Naive thymus-derived CD4-positive, alpha-beta T cell (primary cell): ENCODE measurements around the gene IGSF9B. TPM values are rescaled to one million over a fixed set of nuclear protein-coding genes. Genes with fewer than 3 reads are reported as not detected.

Experiments used
- ATAC-seq: fragments of 150-1000 bp; cut with Tn5 transposase; 2 replicates; pipeline ENCODE4 v1.10.0; 2021; ENCODE audit warnings: mild to moderate bottlenecking, moderate library complexity
- CTCF ChIA-PET: fragments of 350-600 bp; sonication (Branson Sonifier 250); formaldehyde crosslinking; loops from one replicate; lab custom pipeline; 2021; ENCODE audit warnings: antibody characterized with exemption; lab: Charles Lee
- POLR2A ChIA-PET: fragments of 350-600 bp; sonication (Branson Sonifier 250); formaldehyde crosslinking; loops from one replicate; lab custom pipeline; 2021; ENCODE audit warnings: antibody characterized with exemption, inconsistent platforms; lab: Charles Lee
- DNase-seq, 9 donors: peaks; one replicate each; pipeline versions ENCODE4 v3.0.0 to v3.0.0-alpha.2; 2020 to 2022; ENCODE audit warnings: mixed read lengths in 1 of 9
- H3K27ac ChIP-seq: one replicate; pipeline ENCODE4 v1.7.0; 2013; ENCODE audit warnings: mild to moderate bottlenecking, low read depth, low read length, moderate library complexity
- H3K27me3 ChIP-seq, 2 donors: one replicate each; pipeline ENCODE4 v1.7.0; 2013; ENCODE audit warnings: low read length in 2 of 2, mild to moderate bottlenecking in 2 of 2, moderate library complexity in 2 of 2; ENCODE audit not compliant: control insufficient read depth in 2 of 2, insufficient read depth in 2 of 2
- H3K36me3 ChIP-seq, 3 experiments: 1 replicate in 2 of 3; 2 replicates in 1 of 3; pipeline ENCODE4 v1.7.0; 2013; ENCODE audit warnings: low read length in 3 of 3, mild to moderate bottlenecking in 3 of 3, moderate library complexity in 1 of 3; ENCODE audit not compliant: insufficient read depth in 3 of 3, control insufficient read depth in 2 of 3
- H3K4me1 ChIP-seq, 2 donors: one replicate each; pipeline ENCODE4 v1.7.0; 2013; ENCODE audit warnings: low read length in 2 of 2, mild to moderate bottlenecking in 2 of 2, moderate library complexity in 1 of 2; ENCODE audit not compliant: control insufficient read depth in 2 of 2, insufficient read depth in 2 of 2
- H3K4me3 ChIP-seq: 2 replicates; pipeline ENCODE4 v1.7.0; 2013; ENCODE audit warnings: mild to moderate bottlenecking, low read length
- H3K9me3 ChIP-seq, 3 experiments: 1 replicate in 2 of 3; 2 replicates in 1 of 3; pipeline ENCODE4 v1.7.0; 2013; ENCODE audit warnings: low read length in 3 of 3; ENCODE audit not compliant: control insufficient read depth in 2 of 3
- H3K27ac Mint-ChIP-seq, 9 donors: one replicate each; pipeline ENCODE4 v1.8.0; 2020 to 2022; ENCODE audit warnings: mixed read lengths in 9 of 9, mild to moderate bottlenecking in 8 of 9, moderate library complexity in 5 of 9, inconsistent platforms in 2 of 9
- H3K27me3 Mint-ChIP-seq, 5 donors: one replicate each; pipeline ENCODE4 v1.8.0; 2021 to 2022; ENCODE audit warnings: mixed read lengths in 5 of 5, mild to moderate bottlenecking in 1 of 5
- H3K36me3 Mint-ChIP-seq, 5 donors: one replicate each; pipeline ENCODE4 v1.8.0; 2020 to 2022; ENCODE audit warnings: mixed read lengths in 5 of 5, mild to moderate bottlenecking in 3 of 5, inconsistent platforms in 1 of 5
- H3K4me1 Mint-ChIP-seq, 7 donors: one replicate each; pipeline ENCODE4 v1.8.0; 2020 to 2022; ENCODE audit warnings: mixed read lengths in 7 of 7, mild to moderate bottlenecking in 3 of 7, inconsistent platforms in 1 of 7
- H3K4me3 Mint-ChIP-seq, 10 donors: one replicate each; pipeline ENCODE4 v1.8.0; 2020 to 2022; ENCODE audit warnings: mild to moderate bottlenecking in 10 of 10, mixed read lengths in 10 of 10, moderate library complexity in 6 of 10, inconsistent platforms in 2 of 10
- H3K9me3 Mint-ChIP-seq, 11 donors: one replicate each; pipeline ENCODE4 v1.8.0; 2020 to 2022; ENCODE audit warnings: mixed read lengths in 11 of 11, mild to moderate bottlenecking in 4 of 11, inconsistent platforms in 1 of 11, moderate library complexity in 1 of 11
- intact Hi-C, 2 donors: fragments of 100-400 bp; cut with micrococcal nuclease; formaldehyde crosslinking; loops; one replicate each; pipeline ENCODE4 v1.15.1; 2023
- polyA plus RNA-seq, 2 donors: library from polyadenylated mRNA; unstranded; fragments of 300-500 nt; fragmentation: Illumina TruSeq; gene quantifications; one replicate each; pipeline ENCODE4 v1.2.3, GENCODE V29; 2021
- total RNA-seq, 6 experiments: library from RNA in 5 of 6; stranded (reverse) in 5 of 6; gene quantifications; 1 replicate in 5 of 6; 2 replicates in 1 of 6; pipeline ENCODE4 v1.2.3 and lab custom pipeline; 2021 to 2026

The IGSF9B gene
- total and polyA plus RNA-seq, 7 experiments from 2014 or later = 1.2 to 155 (median 19.3) TPM

- no peaks in the 10 kb centered on the region for H3K4me1 ChIP-seq
- H3K27ac ChIP-seq = peak overlapping the region; percentile 36
- Mint-ChIP-seq H3K27ac (peak overlapping the region in 8 of 9 donors; percentile 20 to 93 (median 78)), H3K4me3 (peak overlapping the region; percentile 81 to 93 (median 88)), H3K27me3 (peaks cover 0 to 47% (median 5%) of the 10 kb centered on the region in 5 donors), H3K4me1 (peaks cover 5 to 18% (median 13%) of the 10 kb centered on the region in 7 donors), H3K9me3 (peaks cover 0 to 4% (median 0%) of the 10 kb centered on the region in 11 donors), H3K36me3 (peaks cover 0 to 1% (median 0%) of the 10 kb centered on the region in 5 donors)
- DNase-seq (no peak), ATAC-seq (peak; percentile 7)
- H3K27me3 ChIP-seq = no peaks in the 10 kb centered on the region
- no peaks in the 10 kb centered on the region for H3K9me3 ChIP-seq
- H3K36me3 ChIP-seq = no peaks in the 10 kb centered on the region
- intact Hi-C loops = loop anchor here (1.0 to 5.0 kb wide), 10 partner anchors 10 to 172 kb away; no protein-coding TSS in a partner anchor
- H3K4me3 ChIP-seq = peak overlapping the region; percentile 59
- ChIA-PET CTCF (interaction anchor here (1.0 to 1.4 kb wide), 3 partner anchors 19 to 69 kb away, joined by 4 read pairs; no protein-coding TSS in a partner anchor), POLR2A (interaction anchor here (1.0 kb wide), 1 partner anchor 70 kb away, joined by 3 read pairs; no protein-coding TSS in a partner anchor)
Measured at GRCh38 chr11:133967599-133968238, 11.0 kb upstream of the IGSF9B start.

- no peaks in the 10 kb centered on the region for H3K27me3 ChIP-seq
- Mint-ChIP-seq H3K9me3 (peaks cover 0 to 4% (median 0%) of the 10 kb centered on the region in 11 donors), H3K4me1 (peaks cover 5 to 18% (median 13%) of the 10 kb centered on the region in 7 donors), H3K27ac (peak overlapping the region in 8 of 9 donors; percentile 20 to 93 (median 78)), H3K27me3 (peaks cover 0 to 51% (median 5%) of the 10 kb centered on the region in 5 donors), H3K4me3 (peak overlapping the region; percentile 81 to 93 (median 88)), H3K36me3 (peaks cover 0 to 1% (median 0%) of the 10 kb centered on the region in 5 donors)
- peak overlapping the region; percentile 36 for H3K27ac ChIP-seq
- no peaks in the 10 kb centered on the region for H3K36me3 ChIP-seq
- ATAC-seq = peak; percentile 77
- intact Hi-C loops = loop anchor here (1.0 to 5.0 kb wide), 10 partner anchors 10 to 172 kb away; no protein-coding TSS in a partner anchor
- peak overlapping the region; percentile 59 for H3K4me3 ChIP-seq
- H3K9me3 ChIP-seq = no peaks in the 10 kb centered on the region
- no peaks in the 10 kb centered on the region for H3K4me1 ChIP-seq
- POLR2A ChIA-PET = interaction anchor here (1.0 kb wide), 1 partner anchor 71 kb away, joined by 3 read pairs; no protein-coding TSS in a partner anchor
- peak; percentile 49 to 71 (median 61) for DNase-seq
- CTCF ChIA-PET = interaction anchor here (0.9 to 1.1 kb wide), 3 partner anchors 18 to 39 kb away, joined by 3 to 4 read pairs (median 4); no protein-coding TSS in a partner anchor
Measured at GRCh38 chr11:133966921-133967598, 10.3 kb upstream of the IGSF9B start.

DNA sequence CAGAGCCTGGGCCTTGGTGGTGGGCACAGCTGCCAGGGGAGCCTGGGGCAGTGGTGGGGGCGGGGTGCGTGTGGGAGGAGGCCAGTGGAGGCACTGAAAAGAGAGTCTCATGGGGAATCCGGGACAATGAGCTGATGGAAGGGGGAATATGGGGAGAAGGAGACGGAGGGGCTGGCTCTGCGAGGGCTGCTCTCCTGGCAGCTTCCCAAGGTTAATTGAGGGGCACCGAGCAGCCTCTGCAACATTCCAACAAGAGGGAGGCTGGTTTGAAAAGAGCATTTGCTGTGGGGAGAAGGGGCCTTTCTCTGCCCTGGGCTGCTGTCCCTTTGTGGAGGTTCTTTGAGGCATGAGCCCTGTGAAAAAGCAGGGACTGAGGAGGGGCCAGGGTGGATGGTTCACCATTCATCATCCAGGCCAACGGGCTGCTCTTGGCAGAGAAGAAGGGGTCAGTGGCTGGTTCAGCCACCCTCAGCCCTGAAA is 9.4 kb upstream of the IGSF9B start:
- Mint-ChIP-seq H3K36me3 (peaks cover 0 to 1% (median 0%) of the 10 kb centered on the region in 5 donors), H3K27ac (no peak overlapping the region), H3K9me3 (peaks cover 0 to 4% (median 0%) of the 10 kb centered on the region in 11 donors), H3K4me3 (peak overlapping the region in 3 of 10 donors; percentile 12 to 86 (median 83)), H3K4me1 (peaks cover 5 to 18% (median 13%) of the 10 kb centered on the region in 7 donors), H3K27me3 (peaks cover 0 to 54% (median 5%) of the 10 kb centered on the region in 5 donors)
- Histone ChIP-seq H3K36me3 (no peaks in the 10 kb centered on the region), H3K4me1 (no peaks in the 10 kb centered on the region), H3K4me3 (no peak overlapping the region), H3K27ac (no peak overlapping the region), H3K27me3 (no peaks in the 10 kb centered on the region), H3K9me3 (no peaks in the 10 kb centered on the region)
- CTCF ChIA-PET = interaction anchor here (0.6 to 1.0 kb wide), 3 partner anchors 17 to 314 kb away, joined by 3 to 4 read pairs (median 3); no protein-coding TSS in a partner anchor
- no peak for ATAC-seq
- POLR2A ChIA-PET = interaction anchor here (0.7 kb wide), 1 partner anchor 18 kb away, joined by 3 read pairs; no protein-coding TSS in a partner anchor
- DNase-seq = no peak
- intact Hi-C loops = loop anchor here in 1 of 2 donors (5.0 kb wide), 1 partner anchor 171 kb away; no protein-coding TSS in a partner anchor

- intact Hi-C loops = loop anchor here in 1 of 2 donors (5.0 kb wide), 1 partner anchor 172 kb away; no protein-coding TSS in a partner anchor
- no peaks in the 10 kb centered on the region for H3K36me3 ChIP-seq
- peak overlapping the region in 1 of 9 donors; percentile 53 for H3K27ac Mint-ChIP-seq
- peaks cover 0 to 4% (median 0%) of the 10 kb centered on the region in 11 donors for H3K9me3 Mint-ChIP-seq
- H3K27me3 Mint-ChIP-seq = peaks cover 0 to 52% (median 5%) of the 10 kb centered on the region in 5 donors
- no peak overlapping the region for H3K4me3 Mint-ChIP-seq
- no peaks in the 10 kb centered on the region for H3K27me3 ChIP-seq
- DNase-seq (no peak), ATAC-seq (no peak)
- H3K9me3 ChIP-seq = no peaks in the 10 kb centered on the region
- H3K4me1 ChIP-seq = no peaks in the 10 kb centered on the region
- no peak overlapping the region for H3K27ac ChIP-seq
- CTCF ChIA-PET = interaction anchor here (0.7 kb wide), 1 partner anchor 83 kb away, joined by 3 read pairs; no protein-coding TSS in a partner anchor
- H3K36me3 Mint-ChIP-seq = peaks cover 0 to 1% (median 0%) of the 10 kb centered on the region in 5 donors
- no peak overlapping the region for H3K4me3 ChIP-seq
- peaks cover 5 to 18% (median 13%) of the 10 kb centered on the region in 7 donors for H3K4me1 Mint-ChIP-seq
- POLR2A ChIA-PET = interaction anchor here (1.5 kb wide), 1 partner anchor 17 kb away, joined by 4 read pairs; no protein-coding TSS in a partner anchor
Measured at GRCh38 chr11:133965031-133965601, 8.3 kb upstream of the IGSF9B start.

DNA sequence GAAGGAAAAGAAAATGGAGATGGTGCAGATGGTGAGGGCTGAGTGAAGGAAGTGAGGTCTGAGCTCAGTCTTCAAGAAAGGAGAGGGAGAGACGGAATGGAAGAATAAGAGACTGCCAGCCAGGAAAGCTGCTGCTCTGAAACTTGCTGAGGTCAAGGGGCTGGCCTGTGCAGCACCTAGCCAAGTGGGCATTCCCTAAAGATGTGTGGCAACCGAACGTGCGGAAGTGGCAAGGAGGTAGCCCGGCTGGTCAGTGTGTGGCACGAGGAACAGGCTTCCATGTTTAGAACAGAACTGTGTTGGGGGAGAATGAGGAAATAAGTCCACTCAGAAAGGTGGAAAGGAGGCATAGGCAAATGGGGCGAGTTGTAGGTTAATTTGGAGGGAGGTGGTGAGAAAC is 7.6 kb upstream of the IGSF9B start:
- Histone ChIP-seq H3K27ac (no peak overlapping the region), H3K9me3 (no peaks in the 10 kb centered on the region), H3K36me3 (no peaks in the 10 kb centered on the region), H3K4me1 (no peaks in the 10 kb centered on the region), H3K4me3 (no peak overlapping the region), H3K27me3 (no peaks in the 10 kb centered on the region)
- H3K4me1 Mint-ChIP-seq = peaks cover 5 to 18% (median 13%) of the 10 kb centered on the region in 7 donors
- H3K27me3 Mint-ChIP-seq = peaks cover 0 to 53% (median 5%) of the 10 kb centered on the region in 5 donors
- ChIA-PET POLR2A (interaction anchor here (1.5 kb wide), 1 partner anchor 16 kb away, joined by 4 read pairs; no protein-coding TSS in a partner anchor), CTCF (no interaction called here)
- ATAC-seq (no peak), DNase-seq (no peak)
- no peak overlapping the region for H3K4me3 Mint-ChIP-seq
- peaks cover 0 to 4% (median 0%) of the 10 kb centered on the region in 11 donors for H3K9me3 Mint-ChIP-seq
- intact Hi-C loops = no loop called here
- peaks cover 0 to 1% (median 0%) of the 10 kb centered on the region in 5 donors for H3K36me3 Mint-ChIP-seq
- no peak overlapping the region for H3K27ac Mint-ChIP-seq
